Stimulated activated CD4-positive, alpha-beta T cell treated with anti-CD3 and anti-CD28 coated beads, Interleukin-4, amount 100 ng/mL, for 24 hours (primary cell): ENCODE results near the gene TAPT1.

Experiments
- DNase-seq: peaks from one replicate; pipeline ENCODE4 v3.0.0-alpha.2; 2020

Gene TAPT1

DNA sequence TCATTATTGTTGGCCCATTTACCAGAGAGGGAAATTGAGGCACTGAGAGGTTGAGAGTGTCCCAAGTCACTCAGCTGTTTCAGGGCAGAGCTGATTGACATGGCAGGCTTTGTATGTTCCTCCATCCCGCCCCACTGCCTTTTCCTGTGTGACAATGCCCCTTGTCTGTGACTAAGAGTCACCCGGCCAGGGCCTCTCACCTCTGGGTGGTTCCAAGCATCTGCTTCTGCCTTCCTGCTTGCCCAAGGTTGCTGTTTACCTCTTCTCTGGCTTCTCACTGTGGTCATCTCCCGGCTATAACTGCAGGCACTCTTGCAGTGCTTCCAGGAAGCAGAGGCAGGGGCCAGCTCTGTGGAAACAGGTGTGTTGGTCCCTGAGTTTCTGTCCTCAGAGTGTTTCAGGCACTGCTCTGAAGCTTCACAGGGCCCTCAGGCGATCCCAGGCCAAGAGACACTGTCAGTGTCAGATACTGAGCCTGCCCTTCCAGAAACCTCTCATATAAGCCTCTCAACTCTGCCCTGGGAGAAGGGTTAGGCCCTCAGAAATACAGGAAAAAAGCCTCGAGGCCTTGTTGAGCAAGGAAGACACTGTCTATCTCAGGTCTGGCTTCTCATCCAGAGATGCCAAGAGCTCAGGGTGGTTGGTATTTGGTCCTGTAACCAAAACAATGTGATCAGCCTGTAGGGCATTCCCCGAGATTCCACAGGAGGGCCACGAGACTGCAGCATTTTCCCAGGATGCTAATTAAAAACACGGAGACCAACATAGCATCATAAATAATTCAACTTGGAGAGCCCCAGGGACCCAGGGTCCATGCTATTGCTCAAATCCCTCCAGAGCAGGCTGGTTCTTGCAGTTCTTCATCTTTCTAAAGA lies 100.5 kb downstream of the TAPT1 start:
- DNase-seq, result no peak

DNA sequence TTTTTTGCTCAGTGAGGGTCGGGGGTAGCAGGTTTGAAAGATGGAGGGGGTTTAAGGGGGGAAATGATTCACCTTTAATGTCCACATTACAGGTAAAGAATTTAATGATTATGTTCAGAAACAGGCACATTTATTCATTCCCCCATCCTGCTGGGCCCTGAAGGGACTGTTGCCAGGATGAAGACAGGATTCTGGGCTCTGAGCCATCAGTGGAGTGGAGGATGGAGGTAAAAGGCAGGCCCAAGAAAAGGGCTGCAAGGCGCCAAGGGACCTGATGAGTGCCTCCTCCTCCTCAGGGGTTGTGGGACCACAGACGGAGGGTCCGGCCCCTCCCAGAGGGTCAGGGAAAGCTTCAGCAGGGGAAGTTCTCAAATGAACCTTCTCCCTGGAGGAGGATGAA lies 102.0 kb downstream of the TAPT1 start:
- no peak for DNase-seq

DNA sequence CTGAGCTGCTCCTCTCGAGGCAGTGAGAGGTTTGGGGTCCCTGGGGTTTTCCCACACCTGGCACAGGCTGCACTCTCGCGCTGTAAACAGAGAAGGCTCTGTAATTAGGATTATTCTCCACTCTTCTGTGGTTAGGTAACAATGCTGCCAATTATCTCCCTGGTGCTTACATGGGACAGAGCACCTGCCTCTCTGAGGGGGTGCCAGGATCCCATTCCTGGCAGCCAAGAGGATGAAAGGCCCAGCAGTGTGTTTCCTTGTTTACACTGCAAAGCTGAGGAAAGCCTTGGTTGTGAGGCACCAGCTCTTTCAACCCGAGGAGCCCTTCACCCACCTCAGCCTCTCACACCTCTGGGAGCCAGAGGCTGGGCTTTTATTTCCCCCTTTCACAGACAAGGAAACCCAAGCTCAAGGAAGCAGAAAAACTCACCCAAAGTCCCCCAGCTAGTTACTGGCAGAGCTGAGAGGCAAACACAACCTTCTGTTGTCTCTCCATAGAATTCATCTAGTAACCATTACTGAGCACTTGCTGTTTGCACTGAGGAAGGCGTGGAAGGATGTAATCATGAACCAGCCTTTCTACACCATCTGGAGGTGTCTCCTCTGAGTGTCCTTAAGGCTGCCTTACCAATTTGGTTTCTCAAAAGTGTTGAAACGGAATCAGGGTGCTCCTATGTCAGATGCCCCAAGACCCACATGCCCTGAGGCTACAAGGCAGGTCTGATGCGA lies 102.8 kb downstream of the TAPT1 start:
- no peak for DNase-seq

DNA sequence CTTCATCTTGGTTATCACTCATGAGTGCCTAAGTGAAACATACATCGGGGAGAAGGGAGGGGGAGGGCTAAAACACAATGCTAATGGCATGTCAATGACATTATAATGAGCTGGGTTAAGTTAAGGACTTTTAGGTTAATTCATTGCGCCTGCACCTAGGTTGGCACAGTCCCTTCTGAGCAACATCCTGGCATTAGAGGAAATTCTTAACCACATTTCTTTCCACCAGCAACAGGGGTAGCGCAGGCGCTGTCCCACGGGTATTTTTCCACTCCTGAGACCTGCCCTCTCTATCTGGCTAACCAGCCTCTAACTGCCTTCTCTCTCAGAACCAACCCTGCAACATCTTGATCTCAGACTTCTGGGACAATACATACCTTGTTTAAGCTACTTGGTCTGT lies 103.5 kb downstream of the TAPT1 start:
- DNase-seq, result peak; percentile 6

DNA sequence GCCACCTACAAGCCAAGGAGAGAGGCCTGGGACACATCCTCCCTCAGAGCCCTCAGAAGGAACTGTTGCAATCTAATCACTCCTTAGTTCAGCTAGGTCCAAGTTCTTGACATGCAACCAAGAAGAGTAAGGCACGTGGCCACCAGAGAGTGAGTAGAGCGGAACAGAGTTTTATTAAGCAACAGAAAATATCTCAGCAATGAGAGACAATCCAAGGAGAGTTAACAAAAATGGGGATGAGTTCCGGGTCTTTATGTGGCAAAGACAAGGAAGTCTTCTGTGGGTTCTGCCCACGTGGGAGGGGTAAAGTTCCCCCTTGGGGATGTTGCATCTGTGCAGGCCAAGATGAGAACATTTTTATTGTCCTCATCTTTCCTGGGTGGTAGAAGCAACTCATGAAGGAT lies 104.0 kb downstream of the TAPT1 start:
- no peak for DNase-seq

DNA sequence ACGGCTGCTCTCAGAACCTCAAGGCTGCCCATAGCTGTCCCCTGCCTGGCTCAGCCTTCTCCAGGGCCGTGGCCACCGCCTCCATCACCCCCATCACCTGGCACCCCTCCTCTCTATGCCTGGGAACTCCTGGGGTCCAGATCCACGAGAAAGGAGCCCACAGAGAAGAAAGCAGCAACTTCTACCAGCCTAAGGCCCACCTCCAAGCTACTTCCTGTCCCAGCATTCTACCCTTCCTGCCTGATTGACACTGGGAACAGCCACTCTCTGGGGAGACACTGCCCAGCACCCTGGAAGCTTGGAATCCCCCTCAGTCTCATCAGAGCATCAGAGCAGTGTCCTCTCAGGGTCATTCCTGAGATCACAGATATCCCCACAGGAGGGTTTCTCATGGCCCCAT lies 105.6 kb downstream of the TAPT1 start:
- DNase-seq, result no peak

DNA sequence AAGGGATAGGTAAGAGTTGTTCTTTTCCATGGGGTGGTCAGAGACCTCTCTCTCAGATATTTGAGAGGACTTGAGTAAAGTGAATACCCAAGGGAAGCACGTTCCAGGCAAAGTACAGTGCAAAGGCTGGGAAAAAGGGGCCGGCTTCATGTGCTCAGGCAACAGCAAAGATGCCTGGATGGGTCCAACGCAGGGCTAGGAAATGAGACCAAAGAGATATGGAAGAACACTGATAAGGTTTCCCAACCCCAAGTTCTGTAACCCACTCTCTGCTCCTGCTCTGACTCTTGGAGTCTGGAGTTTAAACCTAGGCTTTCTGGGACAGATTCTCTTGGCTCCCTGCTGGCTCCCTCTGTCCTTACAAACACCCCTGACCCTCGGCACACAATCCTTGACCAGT lies 106.3 kb downstream of the TAPT1 start:
- DNase-seq, result no peak

DNA sequence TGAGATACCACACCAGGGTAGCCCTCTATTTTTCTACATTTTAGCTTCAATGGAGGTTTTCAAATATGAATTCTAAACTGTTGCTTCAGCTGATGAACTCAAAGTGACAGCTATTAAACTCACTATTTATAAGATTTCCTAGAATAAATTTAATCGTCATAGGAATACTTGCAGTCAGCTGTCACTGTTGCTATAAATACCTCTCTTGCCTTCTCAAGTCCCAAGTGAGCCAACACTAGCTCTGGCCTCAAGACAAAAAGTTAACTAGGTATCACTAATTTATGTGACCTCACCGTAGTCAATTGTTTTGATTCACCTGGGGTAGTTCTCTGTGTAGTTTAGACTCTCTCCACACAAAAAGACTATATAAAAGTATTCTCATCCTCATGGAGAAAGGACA lies 108.2 kb downstream of the TAPT1 start:
- no peak for DNase-seq

DNA sequence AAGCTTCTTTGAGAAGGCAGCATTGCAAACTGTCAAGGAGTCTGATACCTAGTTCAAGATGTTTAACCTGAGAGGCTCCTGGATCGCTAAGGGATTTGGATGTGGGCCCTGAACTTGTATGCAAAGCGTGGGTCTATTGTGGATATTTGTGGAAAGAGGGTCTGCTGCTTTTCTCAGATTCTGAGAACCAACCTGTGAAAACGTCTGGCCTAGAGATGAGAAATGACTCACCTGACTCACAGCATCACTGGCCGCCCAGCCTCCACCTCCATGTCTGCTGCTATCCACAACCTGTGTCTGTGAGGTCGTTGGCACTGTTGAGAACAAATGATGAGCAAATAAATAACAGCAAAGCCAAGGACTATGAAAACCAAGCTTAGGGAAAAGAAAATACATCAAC lies 109.1 kb downstream of the TAPT1 start:
- DNase-seq, result no peak

DNA sequence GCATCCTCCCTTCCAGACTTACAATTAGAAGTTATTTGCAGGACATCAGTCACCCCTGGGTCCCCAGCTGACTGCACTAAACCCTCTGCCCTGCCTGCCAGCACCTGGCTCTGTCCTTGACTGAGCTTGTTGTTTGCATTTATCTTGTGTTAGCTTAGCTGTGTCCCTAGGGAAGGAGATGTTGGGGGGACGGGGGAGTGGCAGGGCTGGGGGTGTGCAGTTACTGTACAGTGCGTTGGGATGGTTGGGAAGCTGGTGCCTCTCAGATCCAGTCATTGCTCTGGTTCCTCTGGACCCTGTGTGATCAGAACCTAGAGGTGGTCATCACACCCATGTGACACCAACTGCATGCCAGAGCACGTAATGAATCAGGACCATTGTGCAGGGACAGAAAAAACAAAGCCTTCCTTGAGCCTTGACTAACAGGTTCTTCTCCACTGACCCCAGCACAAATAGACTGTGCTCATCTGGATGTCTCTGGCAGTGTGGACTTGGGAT lies 109.7 kb downstream of the TAPT1 start:
- DNase-seq, result no peak

DNA sequence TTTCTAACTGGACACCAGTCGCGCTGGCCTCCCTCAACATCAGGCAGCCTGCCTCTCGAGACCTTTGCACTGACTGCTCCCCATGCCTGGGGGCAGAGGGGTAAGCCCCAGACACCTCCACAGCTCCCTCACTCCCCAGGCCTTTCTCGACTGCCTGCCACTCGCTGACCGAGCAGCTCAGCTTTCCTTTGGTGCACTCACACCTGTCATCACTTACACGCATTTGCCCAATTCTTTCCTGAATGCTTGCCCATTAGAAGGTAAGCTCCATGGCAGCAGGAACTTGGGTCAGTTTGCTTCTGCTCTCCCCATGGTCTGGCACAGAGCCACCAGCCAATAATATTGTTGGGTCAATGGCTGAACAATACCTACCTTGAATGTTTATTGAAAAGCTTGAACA lies 110.3 kb downstream of the TAPT1 start:
- no peak for DNase-seq

DNA sequence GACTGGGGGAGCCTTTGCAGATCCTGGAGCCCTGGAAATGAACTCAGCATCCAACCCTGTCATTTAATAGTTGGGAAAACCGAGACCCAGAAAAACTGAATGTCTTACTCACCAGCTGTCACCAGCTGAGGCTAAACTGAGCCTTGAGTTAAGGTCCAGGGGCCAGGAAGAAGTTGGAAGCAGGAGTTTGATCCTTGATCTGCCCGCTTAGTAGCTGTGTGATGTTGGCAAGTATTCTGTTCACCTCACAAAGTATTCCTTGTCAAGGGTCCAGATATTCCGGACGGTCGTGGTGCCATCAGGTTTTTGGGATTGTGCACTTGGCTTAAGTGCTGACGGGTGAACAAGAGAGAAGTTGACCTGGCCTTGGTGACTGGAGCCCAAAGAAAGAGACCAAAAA lies 111.7 kb downstream of the TAPT1 start:
- DNase-seq, result no peak

DNA sequence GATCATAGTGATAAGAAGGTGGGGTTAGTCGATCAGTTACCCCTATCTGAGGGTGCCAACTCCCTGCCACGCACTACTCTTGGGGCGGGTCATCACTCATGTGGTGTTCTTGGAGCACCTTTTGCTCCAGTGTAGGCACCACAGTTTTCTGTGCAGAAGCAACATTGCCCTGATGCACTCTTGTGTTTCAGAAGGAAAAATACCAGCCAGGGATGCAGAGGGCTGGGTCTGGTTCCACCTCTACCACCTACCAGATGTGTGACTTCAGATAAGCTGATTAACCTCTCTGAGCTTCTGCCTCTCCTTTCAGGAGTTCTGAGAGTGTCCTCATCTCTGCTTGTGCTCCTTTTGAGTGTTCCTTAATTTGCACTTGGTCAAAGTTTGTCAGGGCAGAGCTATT lies 112.5 kb downstream of the TAPT1 start:
- DNase-seq, result no peak

DNA sequence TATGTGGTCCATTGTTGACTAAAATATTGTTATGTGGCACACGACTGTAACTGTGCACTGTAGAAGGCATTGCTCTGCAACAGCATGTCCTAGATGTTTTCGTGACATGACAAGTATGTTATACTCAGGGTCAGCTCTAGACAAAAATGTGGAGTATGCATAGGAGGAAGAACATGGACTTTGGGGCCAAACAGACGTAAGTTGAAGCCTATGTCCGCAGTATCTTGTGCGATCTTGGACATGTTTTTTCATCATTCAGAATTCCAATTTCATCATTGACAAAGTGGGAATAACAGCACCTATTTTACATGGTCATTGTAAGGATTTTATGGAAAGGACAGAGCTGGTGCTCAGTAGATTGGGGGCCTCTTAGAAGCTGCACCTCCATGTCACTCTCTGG lies 114.7 kb downstream of the TAPT1 start:
- no peak for DNase-seq

DNA sequence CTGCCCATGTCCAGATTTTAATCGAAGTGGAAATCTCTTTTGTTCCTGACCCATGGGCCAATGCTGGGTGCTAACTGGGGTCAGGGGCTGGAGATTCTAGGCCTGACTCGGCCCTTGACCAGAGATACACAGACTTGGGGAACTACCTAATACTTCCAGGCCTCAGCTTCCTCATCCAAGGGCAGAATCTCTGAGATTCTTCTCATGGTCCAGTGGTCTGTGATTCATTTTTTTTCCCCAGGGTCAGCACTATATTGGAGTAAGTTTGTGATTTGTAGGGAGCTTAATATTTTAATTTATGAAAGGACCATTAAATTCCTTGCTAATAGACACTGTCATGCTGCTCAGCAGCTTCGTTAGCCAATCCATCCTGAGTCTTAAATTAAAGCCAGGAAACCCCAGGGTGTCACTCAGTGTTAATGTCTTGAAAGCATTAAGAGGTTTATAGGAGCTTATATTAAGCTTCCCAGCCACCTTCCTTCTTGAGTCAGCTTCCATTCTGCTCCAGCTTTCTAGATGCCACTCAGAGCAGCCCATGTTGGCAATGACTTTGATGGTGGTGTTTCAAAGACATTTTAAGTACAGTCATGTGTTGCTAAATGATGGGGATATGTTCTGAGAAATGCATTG lies 115.5 kb downstream of the TAPT1 start:
- DNase-seq, result no peak
